Tibial artery (tissue), 4 donors: ENCODE data around the gene USH1G.

Experiments
- DNase-seq, 2 donors: peaks; one replicate each; pipeline ENCODE4 v3.0.0-alpha.2; 2019
- H3K27ac ChIP-seq, 2 donors: fragments of 200-600 bp; sonication (generic) in 1 of 2; 1 replicate in 1 of 2; 2 replicates in 1 of 2; pipeline ENCODE4 v1.5.1; 2018 to 2019; ENCODE audit warnings: mild to moderate bottlenecking in 1 of 2
- H3K27me3 ChIP-seq, 2 donors: fragments of 200-600 bp; sonication (generic) in 1 of 2; one replicate each; pipeline versions ENCODE4 v1.5.1 to v1.6.0; 2016 to 2019
- H3K36me3 ChIP-seq, 3 donors: fragments of 200-600 bp; sonication (generic) in 2 of 3; one replicate each; pipeline ENCODE4 v1.5.1; 2016 to 2019; ENCODE audit warnings: mild to moderate bottlenecking in 2 of 3
- H3K4me1 ChIP-seq, 4 donors: fragments of 200-600 bp; sonication (generic) in 2 of 4; 1 replicate in 3 of 4; 2 replicates in 1 of 4; pipeline ENCODE4 v1.5.1; 2016 to 2019
- H3K4me3 ChIP-seq, 2 donors: fragments of 200-600 bp; sonication (generic) in 1 of 2; 1 replicate in 1 of 2; 2 replicates in 1 of 2; pipeline ENCODE4 v1.5.1; 2018 to 2019; ENCODE audit warnings: mild to moderate bottlenecking in 2 of 2
- H3K9me3 ChIP-seq, 3 donors: fragments of 200-600 bp; sonication (generic) in 1 of 3; one replicate each; pipeline ENCODE4 v1.5.1; 2016 to 2019
- intact Hi-C: fragments of 100-400 bp; cut with DNase I; formaldehyde crosslinking; loops from one replicate; pipeline ENCODE4 v1.15.0; 2023; ENCODE audit warnings: low total_unique reads
- TF ChIP-seq, protein P1 (sequence below), 2 experiments: fragments of 200-600 bp in 1 of 2; fragments of 450-650 bp in 1 of 2; IDR thresholded peaks; one replicate each; pipeline ENCODE4 v1.5.1; 2017 to 2019; ENCODE audit warnings: antibody characterized with exemption in 2 of 2, mild to moderate bottlenecking in 1 of 2, moderate library complexity in 1 of 2

USH1G gene

GRCh38 chr17:74868908-74869255, 54.2 kb downstream of the USH1G start:
- intact Hi-C loops = no loop called here
- no peaks in the 10 kb centered on the region for H3K36me3 ChIP-seq
- TF ChIP-seq, protein P1, sequence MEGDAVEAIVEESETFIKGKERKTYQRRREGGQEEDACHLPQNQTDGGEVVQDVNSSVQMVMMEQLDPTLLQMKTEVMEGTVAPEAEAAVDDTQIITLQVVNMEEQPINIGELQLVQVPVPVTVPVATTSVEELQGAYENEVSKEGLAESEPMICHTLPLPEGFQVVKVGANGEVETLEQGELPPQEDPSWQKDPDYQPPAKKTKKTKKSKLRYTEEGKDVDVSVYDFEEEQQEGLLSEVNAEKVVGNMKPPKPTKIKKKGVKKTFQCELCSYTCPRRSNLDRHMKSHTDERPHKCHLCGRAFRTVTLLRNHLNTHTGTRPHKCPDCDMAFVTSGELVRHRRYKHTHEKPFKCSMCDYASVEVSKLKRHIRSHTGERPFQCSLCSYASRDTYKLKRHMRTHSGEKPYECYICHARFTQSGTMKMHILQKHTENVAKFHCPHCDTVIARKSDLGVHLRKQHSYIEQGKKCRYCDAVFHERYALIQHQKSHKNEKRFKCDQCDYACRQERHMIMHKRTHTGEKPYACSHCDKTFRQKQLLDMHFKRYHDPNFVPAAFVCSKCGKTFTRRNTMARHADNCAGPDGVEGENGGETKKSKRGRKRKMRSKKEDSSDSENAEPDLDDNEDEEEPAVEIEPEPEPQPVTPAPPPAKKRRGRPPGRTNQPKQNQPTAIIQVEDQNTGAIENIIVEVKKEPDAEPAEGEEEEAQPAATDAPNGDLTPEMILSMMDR (IDR thresholded peaks at IDR 0.05) = no peak
- no peak overlapping the region for H3K4me3 ChIP-seq
- H3K9me3 ChIP-seq = no peaks in the 10 kb centered on the region
- no peak overlapping the region for H3K27ac ChIP-seq
- no peak for DNase-seq
- peaks cover 0 to 9% of the 10 kb centered on the region in 2 donors for H3K27me3 ChIP-seq
- H3K4me1 ChIP-seq = peaks cover 0 to 16% (median 11%) of the 10 kb centered on the region in 4 donors

DNA sequence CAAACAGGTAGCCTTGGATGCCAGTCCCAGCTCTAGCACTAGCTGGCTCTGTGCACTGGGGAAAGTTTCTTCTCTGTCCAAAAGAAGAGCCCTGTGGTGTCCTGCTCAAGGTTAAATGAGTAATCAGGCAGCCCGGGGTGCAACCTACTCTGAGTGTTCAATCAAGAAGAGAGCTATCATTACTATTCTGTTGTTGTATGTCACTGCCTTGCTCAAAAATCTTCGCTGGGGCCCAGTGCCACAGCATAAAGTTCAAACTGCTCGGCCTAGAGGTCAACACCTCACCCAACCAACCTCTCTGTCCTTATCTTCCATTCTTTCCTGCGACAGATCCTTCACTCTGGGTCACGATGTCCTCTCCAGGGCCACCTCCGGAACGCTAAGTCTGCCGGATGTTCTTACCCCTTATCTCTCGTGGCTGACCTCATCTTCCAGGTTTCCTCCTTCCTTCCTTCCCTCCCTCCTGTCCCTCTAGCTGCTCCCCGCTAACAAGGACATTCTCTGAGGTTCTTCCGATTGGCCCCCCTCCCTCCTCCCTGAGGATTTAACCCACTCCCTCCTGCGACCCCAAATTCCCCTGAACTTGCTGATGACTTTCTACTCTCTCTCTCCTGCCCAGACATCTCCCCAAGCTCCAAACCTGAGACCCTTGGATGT, 54.7 kb downstream of the USH1G start:
- intact Hi-C loops = no loop called here
- H3K9me3 ChIP-seq = no peaks in the 10 kb centered on the region
- DNase-seq = no peak

DNA sequence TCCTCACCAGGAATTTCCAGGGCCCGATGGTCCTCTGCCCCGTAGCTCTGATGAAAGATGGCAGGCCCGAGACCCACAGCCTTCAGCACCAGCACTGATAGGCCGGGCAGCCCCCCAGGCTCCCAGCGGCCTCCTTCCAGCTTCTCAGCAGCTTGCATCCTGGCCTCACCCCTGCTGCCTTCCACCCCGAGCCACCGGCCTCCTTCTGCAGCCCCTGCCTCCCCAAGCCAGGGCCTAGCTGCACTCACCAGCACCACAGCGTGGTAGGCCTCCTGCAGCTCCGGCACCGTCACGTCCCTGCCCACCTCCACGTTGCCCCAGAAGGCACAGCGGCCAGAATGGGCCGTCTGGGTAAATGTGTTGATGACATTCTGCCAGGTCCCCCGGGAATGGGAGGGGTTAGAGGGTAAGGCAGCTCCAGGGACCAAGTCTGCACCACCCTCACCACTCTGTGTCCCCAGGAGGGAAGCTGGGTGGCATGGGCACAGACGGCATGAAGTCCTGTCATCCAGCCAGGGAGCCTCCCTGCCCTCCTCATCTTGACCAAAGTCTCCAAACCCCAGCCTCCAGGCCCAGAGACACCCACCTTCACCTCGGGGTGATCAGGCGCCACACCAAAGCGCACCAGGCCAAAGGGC, 56.7 kb downstream of the USH1G start:
- Histone ChIP-seq H3K36me3 (no peaks in the 10 kb centered on the region), H3K27ac (no peak overlapping the region), H3K9me3 (no peaks in the 10 kb centered on the region), H3K4me1 (peaks cover 0 to 13% (median 9%) of the 10 kb centered on the region in 4 donors), H3K4me3 (no peak overlapping the region), H3K27me3 (peaks cover 0 to 32% of the 10 kb centered on the region in 2 donors)
- TF ChIP-seq, protein P1 (IDR thresholded peaks at IDR 0.05) = no peak
- intact Hi-C loops = no loop called here
- no peak for DNase-seq

More for the DNA sequence above, 54.7 kb downstream of the USH1G start:
- TF ChIP-seq, protein P1 (IDR thresholded peaks at IDR 0.05) = no peak
- Histone ChIP-seq H3K27me3 (peaks cover 0 to 14% of the 10 kb centered on the region in 2 donors), H3K4me3 (no peak overlapping the region), H3K4me1 (peaks cover 0 to 16% (median 10%) of the 10 kb centered on the region in 4 donors), H3K36me3 (no peaks in the 10 kb centered on the region), H3K27ac (no peak overlapping the region)
